ENCODE results near the gene HMCES. TPM values are rescaled to one million over a fixed set of nuclear protein-coding genes. Genes with fewer than 3 reads are reported as not detected.

The HMCES gene
- total RNA-seq, 4 donors from 2014 or later = 24.5 to 39.3 (median 30.6) TPM

DNA sequence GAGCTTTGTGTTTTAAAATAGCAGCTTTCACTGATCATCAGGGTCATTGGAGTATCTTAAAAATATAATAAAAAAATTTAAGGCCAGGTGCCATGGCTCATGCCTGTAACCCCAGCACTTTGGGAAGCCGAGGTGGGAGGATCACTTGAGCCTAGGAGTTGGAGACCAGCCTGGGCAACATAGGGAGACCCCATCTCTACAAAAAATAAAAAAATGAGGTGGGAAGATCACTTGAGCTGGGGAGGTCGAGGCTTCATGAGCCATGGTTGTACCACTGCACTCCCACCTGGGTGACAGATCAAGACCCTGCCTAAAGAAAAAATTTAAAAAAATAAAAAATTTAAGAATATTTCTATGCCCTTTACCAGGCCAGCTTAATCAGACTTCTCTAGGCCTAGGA, 1.5 kb downstream of the HMCES start:
- DNase-seq (ENCODE audit: extremely low spot score) = no peak
- H3K4me1 ChIP-seq = peaks cover 15 to 42% (median 34%) of the 10 kb centered on the region in 4 donors
- intact Hi-C loops (cut with DNase I) = no loop called here
- H3K27ac ChIP-seq (replicated peaks in 1 of 4) = peak overlapping the region in 3 of 4 donors; percentile 93 to 97 (median 95)
- WGBS = 85% methylated on average over 2 of the region's 2 CpGs
- no peaks in the 10 kb centered on the region for H3K9me3 ChIP-seq
- peak overlapping the region in 3 of 4 donors; percentile 74 to 99 (median 77) for H3K4me3 ChIP-seq
- H3K36me3 ChIP-seq = peaks cover 12 to 30% (median 27%) of the 10 kb centered on the region in 4 donors
- H3K27me3 ChIP-seq = no peaks in the 10 kb centered on the region
- TF ChIP-seq POLR2A (IDR thresholded peaks at IDR 0.05; ENCODE audit: low read depth) = no peak
- TF ChIP-seq, protein P1, sequence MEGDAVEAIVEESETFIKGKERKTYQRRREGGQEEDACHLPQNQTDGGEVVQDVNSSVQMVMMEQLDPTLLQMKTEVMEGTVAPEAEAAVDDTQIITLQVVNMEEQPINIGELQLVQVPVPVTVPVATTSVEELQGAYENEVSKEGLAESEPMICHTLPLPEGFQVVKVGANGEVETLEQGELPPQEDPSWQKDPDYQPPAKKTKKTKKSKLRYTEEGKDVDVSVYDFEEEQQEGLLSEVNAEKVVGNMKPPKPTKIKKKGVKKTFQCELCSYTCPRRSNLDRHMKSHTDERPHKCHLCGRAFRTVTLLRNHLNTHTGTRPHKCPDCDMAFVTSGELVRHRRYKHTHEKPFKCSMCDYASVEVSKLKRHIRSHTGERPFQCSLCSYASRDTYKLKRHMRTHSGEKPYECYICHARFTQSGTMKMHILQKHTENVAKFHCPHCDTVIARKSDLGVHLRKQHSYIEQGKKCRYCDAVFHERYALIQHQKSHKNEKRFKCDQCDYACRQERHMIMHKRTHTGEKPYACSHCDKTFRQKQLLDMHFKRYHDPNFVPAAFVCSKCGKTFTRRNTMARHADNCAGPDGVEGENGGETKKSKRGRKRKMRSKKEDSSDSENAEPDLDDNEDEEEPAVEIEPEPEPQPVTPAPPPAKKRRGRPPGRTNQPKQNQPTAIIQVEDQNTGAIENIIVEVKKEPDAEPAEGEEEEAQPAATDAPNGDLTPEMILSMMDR (IDR thresholded peaks at IDR 0.05) = no peak
- no peak for TF ChIP-seq POLR2AphosphoS5 (IDR thresholded peaks at IDR 0.05)

- TF ChIP-seq POLR2A (IDR thresholded peaks at IDR 0.05; ENCODE audit: low read depth) (no peak), EP300 (IDR thresholded peaks at IDR 0.05) (no peak), POLR2AphosphoS5 (IDR thresholded peaks at IDR 0.05) (no peak)
- TF ChIP-seq, protein P1 (IDR thresholded peaks at IDR 0.05) = no peak
- DNase-seq (ENCODE audit: extremely low spot score) = no peak
- intact Hi-C loops (cut with DNase I) = no loop called here
- H3K36me3 ChIP-seq = peaks cover 0 to 16% (median 14%) of the 10 kb centered on the region in 4 donors
- 79% methylated on average over 5 of the region's 5 CpGs for WGBS
- H3K4me3 ChIP-seq = no peak overlapping the region
- H3K4me1 ChIP-seq = peaks cover 15 to 42% (median 34%) of the 10 kb centered on the region in 4 donors
- no peaks in the 10 kb centered on the region for H3K27me3 ChIP-seq
- H3K9me3 ChIP-seq = no peaks in the 10 kb centered on the region
- peak overlapping the region in 1 of 4 donors; percentile 44 for H3K27ac ChIP-seq (replicated peaks in 1 of 4)
Measured at GRCh38 chr3:129281726-129282125, 3.1 kb downstream of the HMCES start.

DNA sequence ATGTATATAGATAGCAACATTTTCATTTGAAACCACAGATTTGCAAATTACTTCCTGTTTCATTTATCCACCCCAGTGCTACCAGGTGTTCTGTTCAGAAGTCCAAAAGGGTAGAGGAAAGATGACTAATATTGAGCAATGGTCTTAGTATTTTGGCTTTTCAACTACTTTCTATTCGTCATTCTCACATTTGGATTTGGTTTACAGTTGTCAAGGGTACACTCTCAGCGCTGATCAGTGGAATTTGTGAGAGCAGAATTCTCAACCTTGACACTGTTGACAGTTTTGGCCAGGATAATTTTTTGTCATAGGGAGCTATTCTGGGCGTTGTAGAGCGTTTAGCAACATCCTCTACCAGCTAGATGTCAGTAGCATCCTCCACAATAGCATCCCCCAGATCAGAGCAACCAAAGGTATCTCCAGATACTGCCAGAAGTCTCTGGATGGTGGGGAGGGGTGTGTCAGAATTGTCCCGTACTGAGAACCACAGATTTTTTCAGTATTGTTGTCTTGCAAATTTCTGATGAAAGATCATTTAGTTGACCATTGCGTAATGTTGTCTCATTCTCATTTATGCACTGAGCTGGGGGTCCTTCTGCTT, 4.2 kb downstream of the HMCES start:
- H3K27me3 ChIP-seq = no peaks in the 10 kb centered on the region
- DNase-seq (ENCODE audit: extremely low spot score) = no peak
- H3K4me3 ChIP-seq = no peak overlapping the region
- H3K4me1 ChIP-seq = peaks cover 15 to 39% (median 31%) of the 10 kb centered on the region in 4 donors
- no peaks in the 10 kb centered on the region for H3K9me3 ChIP-seq
- H3K27ac ChIP-seq (replicated peaks in 1 of 4) = peak overlapping the region in 2 of 4 donors; percentile 5 to 44
- peaks cover 0 to 16% (median 5%) of the 10 kb centered on the region in 4 donors for H3K36me3 ChIP-seq
- 77% methylated on average over 6 of the region's 6 CpGs for whole genome bisulfite sequencing
- intact Hi-C loops (cut with DNase I) = no loop called here
- TF ChIP-seq, protein P1 (IDR thresholded peaks at IDR 0.05) = no peak
- TF ChIP-seq POLR2A (IDR thresholded peaks at IDR 0.05; ENCODE audit: low read depth) (no peak), EP300 (IDR thresholded peaks at IDR 0.05) (no peak), POLR2AphosphoS5 (IDR thresholded peaks at IDR 0.05) (no peak)

DNA sequence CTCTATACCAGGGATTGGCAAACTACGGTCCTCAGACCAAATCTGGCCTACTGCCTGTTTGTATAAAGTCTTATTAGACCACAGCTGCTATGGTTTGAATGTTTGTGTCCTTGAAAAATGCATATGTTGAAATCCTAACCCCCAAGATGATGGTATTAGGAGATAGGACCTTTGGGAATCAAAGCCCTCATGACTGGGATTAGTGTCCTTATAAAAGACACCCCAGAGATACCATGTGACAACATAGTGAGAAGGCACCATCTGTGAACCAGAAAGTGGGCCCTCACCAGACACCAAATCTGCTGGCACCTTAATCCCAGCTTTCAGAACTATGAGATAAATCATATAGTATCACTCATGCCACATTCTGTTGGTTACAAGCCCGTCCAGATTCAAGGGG, 7.4 kb downstream of the HMCES start:
- H3K27ac ChIP-seq (replicated peaks in 1 of 4) = no peak overlapping the region
- H3K4me3 ChIP-seq = no peak overlapping the region
- no peaks in the 10 kb centered on the region for H3K9me3 ChIP-seq
- H3K4me1 ChIP-seq = peaks cover 0 to 16% (median 9%) of the 10 kb centered on the region in 4 donors
- H3K36me3 ChIP-seq = peaks cover 13 to 42% (median 24%) of the 10 kb centered on the region in 4 donors
- no peak for DNase-seq (ENCODE audit: extremely low spot score)
- 92% methylated on average over 2 of the region's 2 CpGs for WGBS
- H3K27me3 ChIP-seq = no peaks in the 10 kb centered on the region
- intact Hi-C loops (cut with DNase I) = no loop called here
- TF ChIP-seq POLR2AphosphoS5 (IDR thresholded peaks at IDR 0.05) (no peak), EP300 (IDR thresholded peaks at IDR 0.05) (no peak), POLR2A (IDR thresholded peaks at IDR 0.05; ENCODE audit: low read depth) (no peak)
- TF ChIP-seq, protein P1 (IDR thresholded peaks at IDR 0.05) = no peak
